HG02981 (cell line): ENCODE measurements around the gene CTNND2.

ENCODE experiments used
- ATAC-seq: cut with Tn5 transposase; IDR thresholded peaks from one replicate; pipeline ENCODE4 v1.9.1; 2021; ENCODE audit warnings: mild to moderate bottlenecking, moderate library complexity; ENCODE audit not compliant: unreplicated experiment

Gene CTNND2

DNA sequence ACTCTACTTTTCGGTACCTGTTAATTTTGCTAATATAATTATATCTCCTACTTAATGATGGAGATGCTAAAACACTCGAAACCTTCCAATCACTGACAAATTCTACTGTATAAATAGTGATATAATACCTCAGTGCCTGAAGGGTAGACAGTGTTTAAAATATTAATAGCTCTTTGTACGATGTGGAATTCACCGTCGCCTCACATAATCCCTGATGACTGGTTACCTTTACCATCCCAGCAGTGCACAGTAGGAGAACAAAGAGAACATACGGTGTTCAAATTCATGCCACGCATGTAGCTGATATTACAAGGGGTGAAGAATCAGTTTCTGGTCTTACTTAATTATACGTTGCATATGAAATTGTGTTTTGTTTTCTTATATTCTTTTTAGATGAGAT lies 506.7 kb downstream of the CTNND2 start:
- ATAC-seq: no peak

DNA sequence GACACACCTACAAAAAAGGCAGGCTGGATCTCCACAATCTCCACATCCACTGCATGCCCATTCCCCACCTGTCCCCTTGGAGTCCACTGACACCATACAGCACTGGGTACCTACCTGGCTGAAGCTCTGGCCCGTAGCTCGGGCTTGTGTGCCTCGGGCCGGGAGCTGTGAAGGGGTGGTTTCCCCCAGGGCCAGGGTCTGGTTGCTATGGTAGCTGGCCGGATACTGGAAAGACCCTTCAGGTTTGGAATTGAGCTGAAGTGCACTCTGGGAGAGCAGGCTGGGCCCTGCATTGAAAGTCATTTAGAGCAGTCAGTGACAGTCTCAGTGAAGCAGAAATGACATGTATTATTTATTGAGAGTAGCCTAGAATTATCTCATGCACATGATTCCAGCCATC lies 507.3 kb downstream of the CTNND2 start:
- ATAC-seq: no peak

DNA sequence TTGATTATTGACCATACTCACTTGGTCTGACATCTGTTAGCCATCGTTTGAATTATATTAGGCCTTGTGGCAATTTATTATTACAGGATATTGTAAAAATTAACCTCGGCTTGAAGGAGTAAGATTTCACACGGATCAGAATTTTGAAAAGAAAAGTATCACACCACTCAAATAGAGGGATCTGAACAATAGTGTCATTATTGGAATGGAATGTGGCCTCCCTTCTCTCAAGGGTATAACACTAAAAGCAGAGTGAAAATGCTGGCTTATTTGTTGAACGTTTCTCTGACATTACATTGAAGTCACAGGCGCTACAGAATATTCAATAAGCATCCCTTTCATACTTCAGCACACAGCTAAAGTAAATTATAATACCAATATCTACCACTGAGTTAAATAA lies 509.3 kb downstream of the CTNND2 start:
- no peak for ATAC-seq

DNA sequence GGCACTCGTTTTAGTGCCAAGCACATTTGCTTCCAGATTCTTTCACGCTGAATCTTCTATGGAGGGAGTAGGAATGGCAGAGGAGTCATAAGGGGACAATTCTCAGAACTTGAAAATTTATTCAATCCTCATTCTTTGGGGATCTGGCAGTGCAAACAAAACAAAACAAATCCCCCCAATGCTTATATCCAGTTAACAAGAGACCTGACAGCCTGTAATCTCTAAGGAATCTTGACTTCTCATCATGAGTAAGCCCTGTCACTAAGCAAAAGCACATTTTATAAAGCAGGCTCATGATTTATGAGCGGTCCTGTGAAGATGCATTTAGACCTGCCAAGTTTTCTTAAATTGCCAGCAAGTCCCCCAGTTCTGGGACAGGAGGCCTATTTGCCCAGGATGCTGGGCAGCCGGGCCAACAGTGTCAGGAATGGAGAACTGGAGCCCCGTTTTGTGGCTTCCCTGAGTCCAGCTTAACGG lies 513.9 kb downstream of the CTNND2 start:
- ATAC-seq: no peak

DNA sequence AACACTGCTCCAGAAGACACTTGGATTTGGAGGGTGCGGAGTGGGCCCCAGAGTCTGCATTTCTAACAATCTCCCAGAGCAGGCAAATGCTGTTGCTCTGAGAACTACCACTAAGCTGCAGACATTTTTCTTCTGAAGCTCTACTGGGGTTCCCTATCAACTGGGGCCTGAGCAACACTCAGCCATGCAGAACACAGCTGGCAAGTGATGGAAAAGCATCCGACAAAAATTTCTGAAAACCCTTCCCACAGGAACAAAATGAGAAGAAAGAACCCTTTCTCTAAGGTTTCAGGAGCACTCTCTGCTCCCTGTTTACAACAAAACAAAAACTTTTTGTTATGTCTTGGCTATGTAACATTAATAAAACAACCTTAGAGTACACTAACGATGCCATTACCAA lies 516.9 kb downstream of the CTNND2 start:
- no peak for ATAC-seq

DNA sequence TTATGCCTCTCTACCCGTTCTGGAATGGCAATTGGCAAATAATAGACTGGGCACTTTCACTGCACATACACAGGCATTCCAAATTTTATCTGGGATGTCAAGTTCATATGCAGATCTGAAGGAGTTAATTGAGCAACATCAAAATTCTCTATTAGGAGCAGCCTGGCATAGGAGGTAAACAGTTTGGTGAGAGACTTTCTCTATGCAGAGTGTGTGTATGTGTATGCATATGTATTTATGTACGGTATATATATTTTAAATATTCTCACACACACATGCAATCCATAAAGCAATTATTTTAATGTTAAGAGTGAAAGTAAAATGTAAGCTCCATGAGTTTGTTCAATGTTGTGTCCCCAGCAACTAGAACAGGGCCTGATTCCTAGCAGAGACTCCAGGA lies 517.8 kb downstream of the CTNND2 start:
- no peak for ATAC-seq

DNA sequence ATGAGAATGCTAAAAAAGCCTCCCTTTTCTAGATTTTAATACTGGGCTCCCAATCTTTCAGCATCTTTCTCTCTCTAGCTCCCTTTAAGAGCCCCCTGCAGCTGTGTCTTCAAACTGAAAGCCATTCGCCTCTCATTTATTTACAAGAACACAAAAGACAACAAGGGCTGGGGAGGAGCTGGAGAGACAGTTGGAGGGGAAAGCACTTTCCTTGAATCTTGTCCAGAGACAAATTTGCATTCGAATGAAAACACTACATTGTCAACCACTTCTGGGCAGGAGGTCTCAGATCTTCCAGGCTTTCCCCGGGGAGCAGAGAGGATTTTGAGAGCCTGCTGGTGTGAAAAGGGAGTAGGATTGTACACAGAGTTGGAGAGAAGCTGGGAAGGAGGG lies 518.3 kb downstream of the CTNND2 start:
- no peak for ATAC-seq

DNA sequence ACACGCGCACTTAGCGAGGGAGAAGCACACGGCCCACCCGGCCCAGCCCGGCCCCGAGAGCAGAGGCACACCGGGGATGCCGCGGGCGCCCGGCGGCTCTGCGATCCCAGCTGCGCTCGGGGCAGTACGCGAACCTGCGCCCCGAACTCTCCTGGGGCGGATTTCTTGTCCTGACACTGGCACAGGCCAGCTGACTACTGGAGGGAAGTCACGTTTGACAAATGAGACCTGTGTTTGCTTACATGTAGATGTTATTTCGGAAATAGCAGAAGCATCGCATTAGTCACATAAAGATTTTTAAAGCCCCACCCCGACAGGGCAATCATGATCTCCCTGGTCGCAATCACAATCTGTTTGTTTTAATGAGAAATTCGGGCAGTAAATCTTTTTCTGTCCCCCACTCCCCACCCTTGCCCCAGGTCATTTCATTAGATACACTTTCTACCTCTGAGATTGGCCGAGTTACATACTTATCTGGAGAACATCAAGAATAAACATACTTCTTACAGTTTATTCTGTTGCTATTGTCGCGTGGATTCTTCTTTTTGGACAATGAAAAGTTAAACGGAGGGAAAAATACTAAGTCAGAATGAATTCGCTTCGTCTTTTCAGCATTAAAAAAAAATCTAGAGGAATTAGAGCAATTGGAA lies 518.9 kb downstream of the CTNND2 start:
- ATAC-seq: no peak

DNA sequence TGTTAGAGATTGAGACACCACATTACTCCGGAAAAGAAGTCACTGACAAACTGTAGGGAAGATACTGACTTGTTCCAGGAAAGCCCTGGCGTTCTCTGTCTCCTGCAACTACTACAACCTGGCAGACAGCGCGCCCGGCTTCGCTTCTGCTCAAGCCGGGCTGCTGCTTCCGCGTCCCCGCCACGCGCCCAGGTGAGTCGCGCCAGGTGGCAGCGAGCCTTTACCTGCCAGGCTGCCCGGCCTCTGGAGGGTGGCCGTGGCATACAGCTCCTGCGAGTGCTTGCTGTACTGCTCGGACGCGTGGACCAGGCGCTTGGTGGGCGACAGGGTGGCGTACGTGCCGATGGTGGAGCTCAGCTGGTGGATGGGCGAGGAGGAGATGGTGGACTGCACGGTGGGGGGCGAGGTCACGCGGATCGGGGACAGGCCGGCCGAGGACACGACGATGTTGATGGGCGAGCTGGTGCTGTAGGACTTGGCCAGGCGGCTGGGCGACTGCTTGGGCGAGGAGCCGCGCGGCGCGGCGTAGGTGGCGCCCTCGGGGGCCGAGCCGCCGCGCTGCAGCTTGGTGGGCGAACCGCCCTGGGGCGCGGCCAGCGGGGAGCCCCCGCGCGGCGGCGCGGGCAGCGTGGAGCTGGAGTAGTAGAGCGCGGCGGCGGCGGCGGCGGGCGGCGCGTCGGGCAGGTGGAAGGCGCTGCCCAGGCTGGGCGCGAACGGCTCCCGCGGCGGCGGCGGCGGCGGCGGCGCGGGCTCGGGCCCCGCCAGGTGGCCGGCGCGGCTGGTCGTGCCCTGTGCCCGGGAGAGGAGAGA lies 519.6 kb downstream of the CTNND2 start:
- no peak for ATAC-seq

DNA sequence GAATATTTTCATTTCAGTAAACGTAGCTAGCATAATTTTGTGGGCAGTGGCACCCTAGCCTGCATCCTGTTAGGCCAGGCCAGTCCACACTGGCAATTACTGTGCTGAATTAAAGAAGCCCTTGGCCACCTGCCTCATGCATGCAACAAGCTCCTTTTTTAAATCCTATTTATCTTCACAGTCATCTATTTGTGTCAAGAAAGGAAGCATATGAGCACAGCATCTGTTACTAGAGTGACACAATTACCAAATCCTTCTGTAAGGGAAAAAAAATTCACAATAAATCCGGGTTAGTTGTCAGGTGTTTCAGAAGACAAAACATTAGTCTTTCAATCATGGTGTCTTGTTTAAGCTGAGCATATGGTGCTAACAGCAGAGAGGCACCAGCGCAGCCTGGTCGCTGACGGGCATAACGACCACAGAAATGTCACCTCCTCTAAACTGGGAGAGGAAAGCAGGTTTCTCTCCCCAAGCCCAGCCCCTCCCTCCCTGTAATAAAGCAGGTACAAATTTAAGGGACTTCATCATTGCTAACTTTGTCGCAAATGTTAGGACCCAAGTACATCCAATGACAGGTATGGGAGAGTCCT lies 520.6 kb downstream of the CTNND2 start:
- ATAC-seq: no peak

DNA sequence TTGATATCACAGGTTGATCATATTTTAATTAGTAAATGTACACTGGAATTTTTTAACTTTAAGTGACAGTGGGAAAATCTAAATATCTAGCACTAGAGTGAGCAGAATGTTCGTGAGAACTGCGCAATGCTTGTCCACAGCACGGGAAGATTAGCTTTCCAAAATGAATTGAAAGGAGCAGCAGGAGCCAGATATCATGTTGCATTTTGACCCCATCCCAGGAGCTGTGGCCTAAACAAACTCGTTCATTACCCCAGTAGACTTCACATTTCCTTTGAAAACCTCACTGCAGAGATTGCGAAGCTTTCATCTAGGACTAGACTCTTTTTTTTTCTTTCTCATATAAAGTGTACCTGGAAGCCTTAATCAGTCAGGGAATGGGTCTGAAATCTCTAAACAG lies 525.8 kb downstream of the CTNND2 start:
- no peak for ATAC-seq

DNA sequence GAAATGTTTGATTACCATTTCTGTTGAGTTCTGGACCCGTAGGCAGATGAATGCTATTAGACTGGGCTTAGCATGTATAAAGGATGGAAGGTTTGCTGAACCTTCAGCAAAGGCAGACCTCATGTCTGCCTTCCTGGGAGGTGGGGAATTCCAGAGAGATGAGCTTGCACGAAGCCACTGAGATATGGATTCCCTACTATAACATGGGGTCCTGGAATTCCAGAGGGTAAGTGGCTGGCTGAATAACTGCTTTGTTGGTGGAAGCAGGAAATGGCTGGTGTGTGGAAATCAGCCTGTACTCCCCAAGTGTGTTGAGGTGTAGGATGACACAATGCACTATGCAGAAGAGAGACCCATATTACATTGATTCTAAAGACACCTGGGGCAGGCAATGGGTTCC lies 526.4 kb downstream of the CTNND2 start:
- no peak for ATAC-seq

DNA sequence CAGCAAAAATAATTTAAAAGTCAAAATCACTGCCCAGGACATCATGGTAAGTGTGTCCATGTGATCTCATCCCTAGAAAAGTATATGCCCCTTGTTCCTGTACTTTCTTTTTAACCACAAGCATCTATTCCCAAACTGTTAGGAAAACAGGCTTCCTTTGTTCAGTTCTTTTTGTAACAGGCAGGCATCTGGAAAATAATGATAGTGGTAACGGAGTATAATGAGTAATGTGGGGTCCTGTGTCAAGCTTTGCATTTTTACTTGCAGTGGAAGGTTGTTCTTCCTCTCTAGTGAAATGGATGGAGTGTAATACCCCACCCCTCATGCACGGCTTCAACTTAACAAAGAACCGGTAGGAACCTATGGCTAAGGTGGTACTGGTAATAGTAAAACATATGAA lies 532.1 kb downstream of the CTNND2 start:
- ATAC-seq: no peak

DNA sequence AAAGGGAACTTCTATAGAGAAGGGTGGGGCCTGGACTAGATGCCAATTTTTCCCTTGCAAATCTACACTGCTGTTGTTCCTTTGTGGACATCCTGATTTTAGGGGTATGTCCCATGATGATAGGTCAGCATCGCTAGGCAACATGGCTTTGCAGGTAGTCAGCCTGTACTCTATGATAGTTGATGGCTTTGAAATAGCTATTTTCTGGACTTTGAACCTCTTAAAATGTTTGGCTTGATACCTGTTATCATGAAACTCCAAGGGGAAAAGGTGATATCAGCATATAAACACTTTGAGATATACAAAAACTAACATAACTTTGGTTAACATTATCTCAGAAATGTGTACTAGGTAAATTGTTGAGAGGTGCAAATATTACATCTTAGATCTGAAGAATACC lies 533.2 kb downstream of the CTNND2 start:
- ATAC-seq: no peak

DNA sequence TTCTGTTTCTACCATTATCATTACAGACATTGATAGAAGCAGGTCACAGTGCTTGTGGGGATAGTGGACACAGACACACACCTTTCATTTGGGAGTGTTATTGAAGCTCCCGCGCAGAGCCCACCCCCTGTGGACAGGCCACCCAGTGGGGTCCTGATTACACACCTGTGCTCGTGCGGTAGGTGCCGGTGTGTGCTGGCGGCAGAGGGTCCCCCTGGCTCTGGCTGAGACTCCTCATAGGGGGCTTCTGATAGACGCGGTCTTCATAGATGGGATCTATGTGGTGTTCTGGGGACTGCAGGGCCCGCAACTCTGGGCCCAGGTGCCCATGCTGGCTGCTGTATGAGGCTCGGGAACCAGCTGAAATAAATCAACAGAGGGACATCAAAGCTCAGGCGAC lies 539.7 kb downstream of the CTNND2 start:
- no peak for ATAC-seq

DNA sequence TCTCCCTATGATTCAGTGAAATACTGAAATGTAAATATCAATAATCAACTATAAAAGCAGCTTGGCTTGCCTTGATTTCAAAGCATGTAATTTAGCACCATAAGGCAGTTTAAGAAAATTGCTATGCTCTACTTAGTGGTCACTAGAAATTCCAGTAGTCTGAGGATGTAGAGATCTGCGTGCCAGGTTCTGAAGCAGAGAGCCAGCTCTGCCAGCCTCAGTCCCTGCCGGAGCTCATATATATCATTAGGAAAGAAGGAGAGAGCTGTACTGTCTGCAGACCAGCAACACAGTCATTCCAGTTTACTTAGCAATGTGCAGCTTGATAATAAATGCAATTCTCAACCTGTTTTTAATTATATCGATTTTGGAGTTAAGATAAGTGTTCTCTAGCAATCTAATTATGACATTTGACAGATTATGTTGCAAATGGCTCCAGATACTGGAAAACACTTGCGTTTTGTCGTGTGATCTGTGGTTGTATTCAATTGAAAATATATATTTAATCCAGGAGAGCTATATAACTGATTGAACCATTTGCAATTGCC lies 540.5 kb downstream of the CTNND2 start:
- ATAC-seq: no peak

DNA sequence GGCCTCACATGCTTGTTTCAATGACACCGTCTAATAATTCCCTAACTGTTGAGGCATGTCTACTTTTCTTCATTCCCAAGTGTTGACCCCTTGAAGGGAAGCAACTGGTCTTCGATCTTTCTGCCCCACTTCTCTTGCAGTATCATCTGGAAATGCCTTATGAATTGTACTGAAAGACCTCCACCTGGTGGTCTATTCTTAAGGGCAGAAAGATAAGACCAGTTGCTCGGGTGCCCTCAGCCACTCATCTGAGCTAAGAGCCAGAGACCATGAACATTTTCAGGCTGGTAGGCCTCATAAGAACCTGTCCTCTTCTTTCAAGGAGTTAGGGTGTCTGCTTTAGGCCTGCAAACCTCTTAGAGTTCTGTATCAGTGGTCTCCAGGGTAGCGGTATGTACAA lies 542.5 kb downstream of the CTNND2 start:
- no peak for ATAC-seq

DNA sequence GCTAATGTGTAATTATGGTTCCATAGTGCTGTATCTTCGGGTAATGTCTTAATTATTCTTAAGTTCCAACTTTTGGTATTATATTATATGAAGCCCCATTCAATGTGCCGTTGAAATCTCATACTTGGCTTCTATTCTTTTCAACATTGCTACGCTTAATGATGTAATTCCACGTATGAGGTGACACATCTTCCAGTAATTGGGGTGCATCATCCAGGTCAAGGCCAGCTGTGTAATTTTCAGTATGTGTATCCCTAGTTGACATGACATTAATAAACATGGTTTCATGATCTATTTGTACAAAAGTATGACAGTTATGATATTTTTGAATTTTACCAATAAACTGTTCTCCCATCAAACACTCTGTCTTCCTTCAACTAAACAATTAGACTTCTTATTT lies 546.3 kb downstream of the CTNND2 start:
- ATAC-seq: no peak

DNA sequence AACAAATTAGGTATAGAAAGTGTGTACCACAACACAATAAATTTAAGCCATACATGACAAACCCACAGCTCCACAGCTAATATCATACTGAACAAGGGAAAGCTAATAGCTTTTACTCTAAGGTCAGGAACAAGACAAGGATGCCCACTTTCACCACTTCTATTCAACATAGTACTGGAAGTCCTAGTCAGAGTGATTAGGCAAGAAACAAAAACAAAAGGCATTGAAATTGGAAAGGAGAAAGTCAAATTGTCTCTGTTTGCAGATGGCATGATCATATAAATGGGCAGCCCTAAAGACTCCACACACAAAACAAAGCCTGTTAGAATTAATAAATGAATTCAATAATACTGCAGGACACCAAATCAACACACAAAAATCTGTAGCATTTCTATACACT lies 548.8 kb downstream of the CTNND2 start:
- ATAC-seq: no peak

DNA sequence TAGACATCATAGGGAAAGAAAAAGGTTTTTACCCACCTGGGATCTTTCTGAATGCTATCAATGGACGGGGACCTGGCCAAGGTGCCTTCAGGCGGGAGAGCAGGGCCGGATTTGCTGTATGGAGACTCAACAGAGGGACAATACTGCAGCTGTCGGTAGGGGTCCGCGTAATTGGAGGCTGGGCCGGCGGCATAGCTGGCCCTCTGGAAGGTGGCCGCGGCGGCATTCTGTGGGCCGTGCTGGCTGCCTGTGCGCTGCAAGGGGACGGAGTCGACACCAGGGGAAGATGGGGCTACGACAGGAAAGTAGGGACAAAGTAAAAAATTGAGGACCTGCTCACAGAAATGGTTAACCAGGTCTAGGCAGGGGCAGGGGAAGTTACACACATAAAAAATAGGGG lies 557.9 kb downstream of the CTNND2 start:
- ATAC-seq: no peak

DNA sequence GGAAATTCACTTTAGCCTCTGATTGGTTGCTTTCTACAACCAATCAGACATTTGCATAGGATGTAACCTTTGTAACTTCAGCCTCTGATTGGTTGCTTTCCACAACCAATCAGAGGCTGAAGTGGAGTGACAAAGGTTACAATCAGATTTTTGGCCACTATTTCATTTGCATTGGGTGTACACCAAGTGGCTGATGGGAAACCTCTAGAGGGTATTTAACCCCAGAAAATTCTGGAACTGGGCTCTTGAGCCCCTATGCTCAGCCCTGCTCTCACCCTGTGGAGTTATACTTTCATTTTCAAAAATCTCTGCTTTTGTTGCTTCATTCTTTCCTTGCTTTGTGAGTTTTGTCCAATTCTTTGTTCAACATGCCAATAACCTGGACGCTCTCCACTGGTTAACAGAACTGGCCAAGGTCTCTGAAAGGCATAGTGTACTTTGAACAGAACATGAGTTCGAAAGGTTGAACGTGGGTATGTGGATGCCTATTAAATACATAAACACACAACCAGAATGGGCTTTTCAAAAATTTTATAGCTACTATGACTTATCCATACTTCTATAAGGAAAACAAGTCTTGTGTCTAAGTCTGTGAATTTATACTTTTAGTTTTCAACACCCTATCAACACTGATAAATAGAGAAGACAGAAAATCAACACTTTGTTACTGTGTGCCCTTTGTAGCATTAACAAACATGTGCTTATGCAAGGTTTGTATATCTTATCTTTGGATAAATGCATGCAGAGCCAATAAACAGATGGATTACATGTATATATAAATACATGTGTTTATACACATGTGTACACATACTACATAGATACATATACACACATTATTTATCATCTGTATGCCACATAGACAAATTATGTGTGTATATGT lies 568.1 kb downstream of the CTNND2 start:
- no peak for ATAC-seq
